HG02759 (cell line): ENCODE measurements around the gene TOP2B.

ENCODE experiments used
- ATAC-seq: cut with Tn5 transposase; IDR thresholded peaks from one replicate; pipeline ENCODE4 v1.9.1; 2021; ENCODE audit warnings: mild to moderate bottlenecking, moderate library complexity; ENCODE audit not compliant: unreplicated experiment

TOP2B gene

DNA sequence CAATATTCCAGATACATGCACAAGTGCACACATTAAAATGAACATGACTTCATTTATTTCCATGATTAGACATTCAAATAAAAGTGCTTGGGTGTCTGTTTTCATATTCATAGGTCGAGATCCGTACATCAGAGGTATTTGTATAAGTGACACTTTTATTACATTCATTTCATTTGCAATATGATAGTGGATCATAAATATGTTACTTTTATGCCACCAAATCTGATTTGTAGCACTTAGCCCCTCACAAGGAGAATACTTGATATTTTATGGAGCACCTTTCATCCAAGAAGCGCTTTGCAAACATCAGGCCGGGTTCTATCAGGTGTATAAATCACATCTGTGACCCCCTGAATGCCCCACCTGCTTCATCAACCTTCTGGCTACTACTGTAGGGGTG lies 100.6 kb downstream of the TOP2B start:
- ATAC-seq, result no peak

DNA sequence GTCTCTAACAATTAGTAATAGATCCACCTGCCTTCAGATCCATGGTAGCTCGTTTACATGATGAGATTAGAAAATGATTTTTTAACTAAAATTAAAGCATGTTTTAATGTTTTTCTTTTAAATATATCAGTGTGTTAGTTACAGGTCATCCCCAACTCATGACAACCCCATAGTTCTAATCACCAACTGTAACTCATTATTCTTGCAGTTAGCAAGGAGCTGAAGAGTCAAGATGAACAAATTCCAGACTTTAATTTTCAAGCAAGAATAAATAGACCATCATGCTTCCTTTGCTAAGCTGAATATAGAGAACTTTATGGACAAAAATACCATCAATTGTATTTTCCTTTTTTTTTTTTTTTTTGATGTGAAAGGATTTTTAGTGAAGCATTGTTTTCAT lies 101.1 kb downstream of the TOP2B start:
- no peak for ATAC-seq

DNA sequence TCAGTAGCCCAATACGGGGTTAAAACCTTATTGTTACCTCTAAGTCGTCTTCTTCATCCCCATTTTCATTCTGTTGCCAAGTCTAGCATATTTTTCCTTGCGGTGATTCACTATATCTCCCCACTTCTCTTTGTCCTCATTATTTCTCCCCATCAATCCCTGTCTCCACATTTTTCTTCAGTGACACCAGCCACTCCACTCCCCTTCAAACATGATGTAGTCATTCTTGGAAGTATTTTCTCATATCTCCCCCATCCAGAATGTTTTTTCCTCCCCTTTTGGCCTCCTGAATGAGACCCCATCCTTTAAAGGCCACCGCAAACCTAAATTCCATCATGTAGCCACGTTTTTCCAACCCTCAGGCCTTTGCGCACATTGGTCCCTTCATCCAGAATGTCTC lies 105.9 kb downstream of the TOP2B start:
- ATAC-seq, result no peak

DNA sequence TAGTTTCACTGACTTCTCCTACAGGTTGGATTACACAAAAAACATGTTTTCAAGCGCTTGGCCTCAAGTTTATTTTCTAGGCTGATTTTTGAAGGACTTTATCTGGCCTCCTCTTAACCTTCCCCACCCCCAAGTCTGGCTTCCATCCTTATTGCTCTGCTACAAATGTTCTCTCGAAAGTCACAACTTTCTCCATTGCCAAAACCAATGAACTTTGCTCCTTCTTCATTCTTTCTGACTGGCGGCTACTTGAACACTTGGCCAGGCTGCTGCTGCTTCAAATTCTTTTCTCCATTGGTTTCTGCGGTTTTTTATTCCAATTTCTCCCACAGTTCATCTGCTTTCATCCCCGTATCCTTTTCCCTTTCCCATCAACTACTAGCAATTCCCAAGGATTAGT lies 106.6 kb downstream of the TOP2B start:
- ATAC-seq, result no peak

DNA sequence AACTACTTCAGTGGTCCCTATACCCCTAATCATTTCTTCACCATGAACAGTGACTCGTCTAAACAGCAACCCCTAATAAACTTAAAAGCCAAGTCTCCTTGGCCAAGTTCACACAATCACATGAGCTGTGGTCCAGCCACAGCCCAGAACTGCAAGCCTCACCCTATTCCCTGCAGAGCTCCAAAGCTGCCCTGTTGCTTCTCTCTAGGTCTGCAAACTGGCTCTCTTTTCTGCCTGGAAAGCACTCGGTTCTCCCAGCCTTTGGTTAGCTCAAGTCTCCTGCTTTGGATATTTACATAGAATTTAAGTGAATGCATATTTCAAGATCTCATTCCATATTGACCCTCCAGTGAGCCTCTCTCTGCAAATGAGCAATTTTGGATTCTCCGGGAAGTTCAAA lies 107.0 kb downstream of the TOP2B start:
- ATAC-seq, result no peak

DNA sequence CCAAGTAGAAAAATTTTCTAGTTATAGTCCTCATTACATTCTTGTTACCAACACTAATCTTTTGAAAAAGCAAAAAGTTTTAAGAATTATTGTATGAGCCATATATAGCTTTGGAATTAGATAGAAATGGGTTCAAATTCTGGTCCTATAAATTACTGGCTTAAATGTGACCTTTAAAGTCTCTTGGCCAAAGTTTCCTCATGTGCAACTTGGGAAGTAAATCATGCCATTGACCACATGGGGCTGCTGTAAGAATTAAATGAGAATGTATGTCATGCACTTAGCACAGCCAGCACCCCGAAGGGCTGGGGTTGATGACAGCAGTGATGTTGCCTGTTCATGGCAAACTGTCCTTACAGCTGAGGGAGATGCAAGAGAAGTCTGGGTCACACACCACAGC lies 108.3 kb downstream of the TOP2B start:
- no peak for ATAC-seq

DNA sequence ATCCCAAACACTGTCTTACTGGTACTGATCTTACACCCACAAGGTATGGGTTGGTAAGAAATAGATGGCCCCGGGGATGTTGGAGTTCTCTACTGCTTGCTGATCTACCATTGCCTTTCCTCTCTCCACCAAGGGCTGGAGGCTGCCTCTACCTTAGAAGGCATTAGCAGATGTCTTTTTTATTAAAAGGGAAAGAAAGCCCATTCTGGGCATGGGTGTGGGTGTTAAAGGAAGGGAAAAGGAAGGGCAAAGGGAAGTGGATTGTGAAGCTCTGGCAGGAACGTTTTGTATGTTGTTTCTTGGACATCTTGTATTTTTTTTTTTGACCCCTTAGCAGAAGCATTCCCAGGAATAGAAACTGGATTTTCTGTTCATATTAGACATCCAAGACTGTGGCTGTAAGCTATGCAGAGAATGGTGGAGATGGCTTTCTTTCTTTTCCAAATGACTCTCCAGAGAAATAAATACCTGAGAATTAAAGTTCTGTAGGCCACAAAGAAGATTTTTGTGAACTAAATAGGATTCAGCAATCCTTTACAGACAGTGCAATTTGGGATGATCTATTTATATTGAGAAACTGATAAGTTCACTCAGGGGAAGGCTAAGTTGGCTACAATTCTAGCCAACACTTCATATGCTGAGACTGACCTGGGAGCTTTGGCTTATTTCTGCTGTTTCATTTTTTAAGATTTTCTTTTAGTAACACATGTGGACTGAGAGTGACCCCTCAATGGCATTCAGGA lies 108.8 kb downstream of the TOP2B start:
- ATAC-seq, result no peak

DNA sequence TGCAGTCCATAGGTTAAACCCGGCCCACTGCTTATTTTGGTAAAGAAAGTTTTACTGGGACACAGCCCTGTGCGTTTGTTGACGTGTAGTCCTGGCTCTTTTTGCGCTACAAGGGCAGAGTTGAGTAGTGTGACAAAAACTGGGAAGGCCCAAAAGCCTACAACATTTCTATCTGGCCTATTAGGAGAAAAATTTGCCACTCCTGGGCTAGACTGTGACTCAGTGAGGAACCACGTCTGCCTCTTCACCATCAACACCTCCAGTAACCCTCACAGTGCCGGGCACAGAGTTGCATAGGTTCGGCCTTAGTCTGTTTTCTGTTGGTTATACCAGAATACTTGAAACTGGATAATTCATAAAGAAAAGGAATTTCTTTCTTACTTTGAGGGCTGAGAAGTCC lies 110.3 kb downstream of the TOP2B start:
- no peak for ATAC-seq

DNA sequence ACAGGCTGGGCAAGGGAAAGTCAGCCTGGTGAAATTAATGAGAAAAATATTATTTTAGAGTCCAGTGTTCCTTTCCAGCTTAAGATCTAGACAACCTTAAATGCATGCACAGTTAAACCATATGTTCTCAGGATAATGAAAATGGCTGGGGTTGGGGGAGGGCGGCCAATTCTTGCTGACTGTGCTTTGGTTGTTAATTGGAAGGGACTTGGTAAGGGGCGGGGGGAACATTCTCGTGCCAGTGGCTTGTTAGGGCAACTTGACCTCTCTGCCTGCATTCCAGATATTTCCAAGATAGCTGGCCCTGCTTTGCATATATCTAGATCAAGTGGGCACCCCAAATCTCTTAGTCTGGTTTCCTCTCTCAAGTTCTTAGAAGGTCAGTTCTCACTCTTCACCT lies 112.5 kb downstream of the TOP2B start:
- ATAC-seq, result no peak

DNA sequence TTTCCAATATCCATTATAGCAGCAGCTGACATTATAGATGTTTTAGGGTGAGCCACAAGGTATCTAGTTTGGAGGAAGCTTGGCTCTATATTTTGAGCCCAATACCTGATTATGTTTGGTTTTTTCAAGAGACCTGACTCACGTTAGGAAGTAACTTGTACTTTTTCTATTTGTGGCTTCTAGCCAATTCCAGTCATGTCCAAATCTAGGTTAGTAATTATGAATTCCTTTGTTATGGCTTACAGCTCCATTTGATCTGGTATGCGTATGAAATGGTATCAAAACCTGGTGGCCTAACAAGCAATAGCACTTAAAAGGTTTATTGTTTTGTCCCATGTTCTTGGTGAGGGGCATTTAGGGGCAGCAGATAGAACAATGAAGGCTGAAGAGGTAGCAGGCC lies 115.9 kb downstream of the TOP2B start:
- no peak for ATAC-seq

DNA sequence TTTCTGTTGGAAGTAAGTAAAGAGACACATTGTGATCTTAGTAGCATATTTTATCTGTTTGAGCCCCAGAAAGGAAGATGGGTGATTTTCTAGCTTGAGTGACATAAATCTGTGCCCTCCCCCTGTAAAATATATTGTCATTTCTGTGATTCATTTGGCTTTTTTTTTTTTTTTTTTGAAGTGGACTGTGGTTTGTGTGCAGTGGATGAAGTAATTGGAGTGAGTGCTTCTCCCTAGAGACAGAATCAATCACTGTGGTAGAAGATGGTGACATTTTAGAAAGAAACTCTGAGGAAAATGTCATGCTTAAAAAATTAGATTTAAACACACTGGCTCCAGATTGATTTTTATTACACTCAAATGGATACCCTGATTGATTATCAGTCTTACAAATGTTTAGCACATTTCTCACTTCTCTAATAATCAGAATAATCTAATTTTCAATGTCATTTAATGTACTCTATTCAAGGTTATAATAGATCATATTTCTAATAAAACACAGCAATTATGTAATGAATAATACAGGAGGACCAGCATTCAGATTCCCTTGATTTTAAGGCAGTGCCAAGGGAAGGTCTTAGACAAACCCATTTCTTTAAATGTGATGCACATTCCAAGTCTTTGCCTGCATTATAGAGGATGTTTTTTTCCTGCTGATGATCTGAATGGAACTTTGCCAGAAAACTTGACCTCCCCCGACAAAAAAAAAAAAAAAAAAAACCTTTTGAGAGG lies 116.6 kb downstream of the TOP2B start:
- no peak for ATAC-seq
